ENCODE data around the gene COQ7. TPM values are rescaled to one million over a fixed set of nuclear protein-coding genes. Genes with fewer than 3 reads are reported as not detected.

The COQ7 gene
- polyA plus RNA-seq, 1 of the 3 experiments (the other 2 are of a cell fraction): 24.0 TPM

- Histone ChIP-seq H3K4me2 (no peak overlapping the region), H3K79me2 (ENCODE audit: insufficient read depth) (no peaks in the 10 kb centered on the region), H3K4me3 (ENCODE audit: low read depth in 2 of 2, low read length in 1 of 2) (no peak overlapping the region), H3K9me2 (no peaks in the 10 kb centered on the region), H3F3A (replicated peaks; ENCODE audit: insufficient read depth) (no peaks in the 10 kb centered on the region), H2AFZ (ENCODE audit: low read depth) (no peak overlapping the region), H3K27ac (ENCODE audit: low read depth in 2 of 2, low read length in 1 of 2) (no peak overlapping the region), H3K4me1 (ENCODE audit: control insufficient read depth in 1 of 2, insufficient read depth in 2 of 2, low read depth in 1 of 2, low read length in 1 of 2) (no peaks in the 10 kb centered on the region), H3K36me3 (replicated peaks in 1 of 2; ENCODE audit: control insufficient read depth in 1 of 2, insufficient read depth in 2 of 2, low read length in 1 of 2) (no peaks in the 10 kb centered on the region), H4K20me1 (ENCODE audit: insufficient read depth) (no peaks in the 10 kb centered on the region), H3K27me3 (ENCODE audit: insufficient read depth) (no peaks in the 10 kb centered on the region), H3K9me3 (no peaks in the 10 kb centered on the region), H3K9ac (no peak overlapping the region)
- DNase-seq: no peak
- POLR2A ChIA-PET: no interaction called here
- CTCF ChIA-PET: interaction anchor here (1.1 kb wide), 1 partner anchor 11 kb away, joined by 4 read pairs; no protein-coding TSS in a partner anchor
- WGBS (ENCODE audit: low lambda C conversion rate): no CpG with 5 or more reads among the region's 1 CpG
- no peak for TF ChIP-seq FOXJ3 (CRISPR knock-in tag; IDR thresholded peaks at IDR 0.05)
- no peak for TF ChIP-seq POLR2AphosphoS5 (IDR thresholded peaks at IDR 0.05; ENCODE audit: low read depth, low read length)
- no peak for TF ChIP-seq TAF1 (IDR thresholded peaks at IDR 0.05; ENCODE audit: borderline replicate concordance, low read depth, low read length)
- TF ChIP-seq NFIC (IDR thresholded peaks at IDR 0.05; ENCODE audit: borderline replicate concordance): no peak
Observed at GRCh38 chr16:19098173-19098572, 30.8 kb downstream of the COQ7 start.

- no peak overlapping the region for H2AFZ ChIP-seq (ENCODE audit: low read depth)
- no peaks in the 10 kb centered on the region for H3K4me1 ChIP-seq (ENCODE audit: control insufficient read depth in 1 of 2, insufficient read depth in 2 of 2, low read depth in 1 of 2, low read length in 1 of 2)
- ChIA-PET CTCF (no interaction called here), POLR2A (no interaction called here)
- H3K4me2 ChIP-seq: no peak overlapping the region
- H3K36me3 ChIP-seq (replicated peaks in 1 of 2; ENCODE audit: control insufficient read depth in 1 of 2, insufficient read depth in 2 of 2, low read length in 1 of 2): no peaks in the 10 kb centered on the region
- H3K79me2 ChIP-seq (ENCODE audit: insufficient read depth): no peaks in the 10 kb centered on the region
- H3K4me3 ChIP-seq (ENCODE audit: low read depth in 2 of 2, low read length in 1 of 2): no peak overlapping the region
- no peak for DNase-seq
- TF ChIP-seq SMC3 (IDR thresholded peaks at IDR 0.05; ENCODE audit: low read depth, low read length): no peak
- no peak for TF ChIP-seq REST (IDR thresholded peaks at IDR 0.05; ENCODE audit: low read depth, low read length)
- no peak for TF ChIP-seq FOXM1 (IDR thresholded peaks at IDR 0.05; ENCODE audit: low read depth)
- TF ChIP-seq GATA2 (CRISPR knock-in tag; IDR thresholded peaks at IDR 0.05): no peak
- TF ChIP-seq MXI1 (IDR thresholded peaks at IDR 0.05; ENCODE audit: low read depth, low read length): no peak
- no peak for TF ChIP-seq MAX (IDR thresholded peaks at IDR 0.05; ENCODE audit: low read depth)
- H3F3A ChIP-seq (replicated peaks; ENCODE audit: insufficient read depth): no peaks in the 10 kb centered on the region
- H3K9me2 ChIP-seq: no peaks in the 10 kb centered on the region
- H3K27ac ChIP-seq (ENCODE audit: low read depth in 2 of 2, low read length in 1 of 2): no peak overlapping the region
- H3K27me3 ChIP-seq (ENCODE audit: insufficient read depth): no peaks in the 10 kb centered on the region
- WGBS (ENCODE audit: low lambda C conversion rate): 78% methylated on average over 16 of the region's 16 CpGs
- no peaks in the 10 kb centered on the region for H4K20me1 ChIP-seq (ENCODE audit: insufficient read depth)
- no peaks in the 10 kb centered on the region for H3K9me3 ChIP-seq
- H3K9ac ChIP-seq: no peak overlapping the region
Observed at GRCh38 chr16:19102187-19102872, 34.9 kb downstream of the COQ7 start.

All from SK-N-SH (cell line).